Natural killer cell (primary cell): Measurements from ENCODE around the gene TRIM62. TPM values are rescaled to one million over a fixed set of nuclear protein-coding genes. Genes with fewer than 3 reads are reported as not detected.

ENCODE experiments used
- ATAC-seq, 3 donors: fragments of 150-1000 bp in 2 of 3; fragments of 200-7000 bp in 1 of 3; cut with Tn5 transposase; 1 replicate in 1 of 3; 2 replicates in 2 of 3; pipeline ENCODE4 v1.10.0; 2021; ENCODE audit warnings: mild to moderate bottlenecking in 2 of 3, moderate library complexity in 2 of 3
- DNase-seq, 2 donors: peaks; one replicate each; pipeline versions ENCODE4 v3.0.0 to v3.0.0-alpha.2; 2013 to 2021; ENCODE audit warnings: mixed read lengths in 1 of 2
- H3K27ac ChIP-seq: one replicate; pipeline ENCODE4 v1.5.1; 2013; ENCODE audit warnings: mild to moderate bottlenecking, low read length
- H3K27me3 ChIP-seq: one replicate; pipeline ENCODE4 v1.6.1; 2013; ENCODE audit warnings: low read length; ENCODE audit not compliant: control insufficient read depth, insufficient read depth
- H3K36me3 ChIP-seq: one replicate; pipeline ENCODE4 v1.6.1; 2013; ENCODE audit warnings: low read length; ENCODE audit not compliant: control insufficient read depth, insufficient read depth
- H3K4me1 ChIP-seq: one replicate; pipeline ENCODE4 v1.6.1; 2013; ENCODE audit warnings: low read length; ENCODE audit not compliant: control insufficient read depth, insufficient read depth
- H3K4me3 ChIP-seq: one replicate; pipeline ENCODE4 v1.5.1; 2013; ENCODE audit warnings: low read length
- H3K9me3 ChIP-seq: one replicate; pipeline ENCODE4 v1.6.1; 2013; ENCODE audit warnings: low read length; ENCODE audit not compliant: control insufficient read depth, insufficient read depth
- H3K27ac Mint-ChIP-seq, 2 donors: one replicate each; pipeline ENCODE4 v1.8.0; 2022; ENCODE audit warnings: mild to moderate bottlenecking in 2 of 2, mixed read lengths in 2 of 2, moderate library complexity in 1 of 2
- H3K27me3 Mint-ChIP-seq, 2 donors: one replicate each; pipeline ENCODE4 v1.8.0; 2022; ENCODE audit warnings: low read depth in 2 of 2, mixed read lengths in 2 of 2
- H3K36me3 Mint-ChIP-seq: one replicate; pipeline ENCODE4 v1.8.0; 2022; ENCODE audit warnings: mixed read lengths
- H3K4me1 Mint-ChIP-seq, 2 donors: one replicate each; pipeline ENCODE4 v1.8.0; 2022; ENCODE audit warnings: mixed read lengths in 2 of 2
- H3K4me3 Mint-ChIP-seq: one replicate; pipeline ENCODE4 v1.8.0; 2022; ENCODE audit warnings: mild to moderate bottlenecking, moderate library complexity, mixed read lengths
- H3K9me3 Mint-ChIP-seq, 2 donors: one replicate each; pipeline ENCODE4 v1.8.0; 2022; ENCODE audit warnings: mixed read lengths in 2 of 2
- CTCF ChIP-seq: fragments of 200-600 bp; IDR thresholded peaks from one replicate; pipeline ENCODE4 v1.8.0; 2022; ENCODE audit warnings: antibody characterized with exemption
- WGBS: methylation state at CpG from one replicate; pipeline ENCODE4 v1.1.7; 2013; ENCODE audit warnings: missing lambda C conversion rate; ENCODE audit not compliant: insufficient coverage; 5-methylcytosine and 5-hydroxymethylcytosine counted together
- intact Hi-C: fragments of 100-400 bp; cut with micrococcal nuclease; formaldehyde crosslinking; loops from one replicate; pipeline ENCODE4 v1.14.2; 2022
- total RNA-seq, 4 donors: library from RNA; stranded (reverse); fragments of 120-200 nt in 1 of 4; gene quantifications; one replicate each; pipeline versions ENCODE4 v1.2.3 to v1.2.4, GENCODE V29; 2013 to 2022

The TRIM62 gene
- total RNA-seq, 3 donors from 2014 or later (not counting 1 experiment from before 2014, with no cell fraction given): 18.2 to 35.4 (median 23.2) TPM

DNA sequence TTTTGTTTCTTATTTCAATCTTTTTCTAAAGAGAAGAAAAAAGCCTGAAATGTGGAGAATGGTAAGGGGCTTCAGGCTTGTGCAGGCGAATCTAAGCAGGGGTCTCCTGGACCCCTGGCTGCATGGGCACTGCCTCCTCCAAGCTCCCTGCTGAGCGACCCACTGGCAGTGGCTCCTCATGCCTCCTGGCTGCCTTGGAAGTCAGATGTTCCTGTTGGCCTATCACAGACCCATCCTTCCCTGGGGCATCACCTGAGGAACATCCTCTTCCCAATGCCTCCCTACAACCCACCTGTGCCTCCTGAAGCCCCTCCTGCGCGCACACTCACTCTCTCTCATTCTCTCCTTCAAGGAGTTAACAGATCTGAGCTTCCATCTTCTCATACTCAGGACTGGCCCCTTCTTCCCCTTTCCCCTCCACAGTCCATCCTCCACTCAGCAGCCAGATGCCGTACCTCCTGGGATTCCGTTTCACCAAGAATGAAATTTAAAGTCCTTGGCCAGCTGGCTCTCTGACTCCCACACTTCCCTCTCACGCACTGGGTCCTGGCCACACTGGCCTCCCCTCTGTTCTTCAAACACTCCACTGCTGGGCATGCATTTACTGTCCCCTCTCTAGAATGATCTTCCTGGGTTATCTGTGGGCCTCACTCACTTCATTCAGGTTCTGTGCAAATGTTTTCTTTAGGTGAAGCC lies 59.2 kb downstream of the TRIM62 start:
- H3K9me3 ChIP-seq: no peaks in the 10 kb centered on the region
- no peak overlapping the region for H3K27ac ChIP-seq
- H3K9me3 Mint-ChIP-seq: no peaks in the 10 kb centered on the region
- no peak overlapping the region for H3K4me3 Mint-ChIP-seq
- ATAC-seq (no peak), DNase-seq (no peak)
- peaks cover 9% of the 10 kb centered on the region for H3K4me1 ChIP-seq
- peaks cover 9 to 24% of the 10 kb centered on the region in 2 donors for H3K4me1 Mint-ChIP-seq
- 91% methylated on average over 7 of the region's 7 CpGs for WGBS
- intact Hi-C loops: no loop called here
- H3K27me3 Mint-ChIP-seq: no peaks in the 10 kb centered on the region
- H3K27me3 ChIP-seq: no peaks in the 10 kb centered on the region
- no peaks in the 10 kb centered on the region for H3K36me3 Mint-ChIP-seq
- no peak overlapping the region for H3K27ac Mint-ChIP-seq
- TF ChIP-seq CTCF: no peak
- no peak overlapping the region for H3K4me3 ChIP-seq
- no peaks in the 10 kb centered on the region for H3K36me3 ChIP-seq

DNA sequence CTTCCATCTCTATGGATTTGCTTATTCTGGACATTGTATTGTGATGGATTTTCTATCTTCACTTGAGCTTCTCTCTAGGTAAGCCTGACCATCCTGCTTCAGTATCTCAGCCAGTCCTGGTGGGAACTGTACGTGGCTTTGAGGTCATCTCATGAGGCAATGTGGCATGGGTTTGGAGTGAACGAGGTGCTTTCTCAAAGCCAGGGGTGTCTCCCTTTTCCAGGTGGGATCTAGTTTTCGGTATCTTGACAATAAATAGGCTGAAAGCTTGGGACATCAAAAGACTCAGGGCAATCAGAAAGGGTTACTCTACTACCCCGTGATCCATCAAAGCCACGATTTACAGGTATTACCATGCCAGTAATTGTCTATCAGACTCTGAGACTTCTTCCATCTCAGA lies 60.1 kb downstream of the TRIM62 start:
- Histone ChIP-seq H3K4me3 (no peak overlapping the region), H3K9me3 (no peaks in the 10 kb centered on the region), H3K4me1 (peaks cover 6% of the 10 kb centered on the region), H3K36me3 (no peaks in the 10 kb centered on the region), H3K27ac (no peak overlapping the region), H3K27me3 (no peaks in the 10 kb centered on the region)
- no peaks in the 10 kb centered on the region for H3K36me3 Mint-ChIP-seq
- intact Hi-C loops: no loop called here
- no peak for ATAC-seq
- 88% methylated on average over 5 of the region's 5 CpGs for WGBS
- no peak overlapping the region for H3K4me3 Mint-ChIP-seq
- no peak for DNase-seq
- TF ChIP-seq CTCF: no peak
- H3K27me3 Mint-ChIP-seq: no peaks in the 10 kb centered on the region
- H3K9me3 Mint-ChIP-seq: no peaks in the 10 kb centered on the region
- H3K27ac Mint-ChIP-seq: no peak overlapping the region
- H3K4me1 Mint-ChIP-seq: peaks cover 2 to 15% of the 10 kb centered on the region in 2 donors

DNA sequence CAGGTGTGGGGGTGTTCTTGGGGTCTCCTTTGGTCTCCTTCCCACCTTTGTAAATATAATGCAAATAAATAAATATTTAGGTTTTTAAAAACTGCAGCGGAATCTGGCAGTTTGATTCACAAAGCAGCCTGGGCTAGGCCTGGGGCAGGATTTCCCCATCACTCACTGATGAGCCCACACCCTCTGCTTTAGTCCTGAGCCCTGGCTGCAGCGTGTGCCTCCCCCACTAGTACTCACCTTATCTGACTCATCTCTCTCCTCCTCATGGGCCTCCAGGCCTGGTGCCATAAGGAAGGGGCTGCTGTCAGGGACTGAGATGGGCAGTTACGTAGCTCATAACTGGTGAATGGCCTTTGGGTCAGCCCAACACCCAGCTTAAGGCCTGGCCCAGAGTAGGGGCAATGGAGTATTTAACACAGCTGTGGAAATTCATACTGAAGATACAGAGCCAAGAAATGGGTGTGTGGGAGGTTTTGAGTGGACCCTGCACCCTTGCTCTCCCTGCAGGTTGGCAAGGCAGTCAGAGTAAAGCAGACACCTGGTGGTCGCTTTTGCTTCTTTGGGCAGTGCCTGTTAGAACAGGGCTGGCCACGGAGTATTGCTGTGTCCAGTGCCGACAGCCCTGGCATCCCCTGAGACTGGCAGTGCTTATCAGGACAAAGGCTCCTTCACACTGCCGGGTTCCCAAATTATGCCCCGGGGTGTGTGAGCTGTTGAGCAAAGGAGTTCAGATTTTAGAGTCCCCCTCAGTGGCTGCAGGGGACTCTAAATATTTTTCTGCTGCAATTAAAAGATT lies 61.2 kb downstream of the TRIM62 start:
- Mint-ChIP-seq H3K4me3 (no peak overlapping the region), H3K9me3 (no peaks in the 10 kb centered on the region), H3K4me1 (peaks cover 0 to 5% of the 10 kb centered on the region in 2 donors), H3K27me3 (no peaks in the 10 kb centered on the region), H3K27ac (no peak overlapping the region), H3K36me3 (no peaks in the 10 kb centered on the region)
- WGBS: 95% methylated on average over 8 of the region's 8 CpGs
- Histone ChIP-seq H3K4me1 (no peaks in the 10 kb centered on the region), H3K36me3 (no peaks in the 10 kb centered on the region), H3K9me3 (no peaks in the 10 kb centered on the region), H3K27ac (no peak overlapping the region), H3K4me3 (no peak overlapping the region), H3K27me3 (no peaks in the 10 kb centered on the region)
- ATAC-seq (no peak), DNase-seq (no peak)
- intact Hi-C loops: no loop called here
- no peak for TF ChIP-seq CTCF
